Endothelial cell of umbilical vein (primary cell): ENCODE measurements around the gene ACHE. TPM values are rescaled to one million over a fixed set of nuclear protein-coding genes. Genes with fewer than 3 reads are reported as not detected.

Experiments used
- BruUV-seq: library from RNA; stranded (reverse); fragments of 400-500 nt; replicated peaks from 2 replicates; lab custom pipeline; 2021; lab: Mats Ljungman, UMichigan
- CTCF ChIA-PET: fragments of 300-600, 350-600 bp; sonication (Branson Sonifier 250); formaldehyde crosslinking; loops from one replicate; lab custom pipeline; 2021; ENCODE audit warnings: antibody characterized with exemption, inconsistent platforms; lab: Charles Lee
- POLR2A ChIA-PET: fragments of 300-600, 350-600 bp; sonication (Branson Sonifier 250); formaldehyde crosslinking; loops from one replicate; lab custom pipeline; 2021; ENCODE audit warnings: antibody characterized with exemption, inconsistent platforms; lab: Charles Lee
- DNase-seq: peaks from one replicate; pipeline ENCODE4 v3.0.0-alpha.2; 2011; ENCODE audit warnings: low read depth, low spot score
- FAIRE-seq: peaks from 2 replicates; lab custom pipeline; 2011; peaks lifted over from hg19 to GRCh38; lab: Jason Lieb, UNC
- H2AFZ ChIP-seq: 2 replicates; pipeline ENCODE4 v1.6.0; 2012; ENCODE audit warnings: low read depth, low read length, control low read depth, inconsistent platforms
- H3K27ac ChIP-seq: 2 replicates; pipeline ENCODE4 v1.5.1; 2011; ENCODE audit warnings: low read depth, mild to moderate bottlenecking, control low read depth, low read length, moderate library complexity; ENCODE audit not compliant: insufficient read depth
- H3K27me3 ChIP-seq, 2 experiments: 2 replicates each; pipeline versions ENCODE4 v1.6.0 to v1.6.1; 2011; ENCODE audit warnings: low read length in 2 of 2, mixed read lengths in 1 of 2; ENCODE audit not compliant: control insufficient read depth in 2 of 2, insufficient read depth in 2 of 2
- H3K36me3 ChIP-seq, 2 experiments: 2 replicates in 1 of 2; 3 replicates in 1 of 2; pipeline ENCODE4 v1.5.1; 2011; ENCODE audit warnings: low read length in 2 of 2, mild to moderate bottlenecking in 1 of 2, moderate library complexity in 1 of 2; ENCODE audit not compliant: control insufficient read depth in 2 of 2, insufficient read depth in 2 of 2; ENCODE audit errors: extremely low read depth in 1 of 2
- H3K4me1 ChIP-seq: 3 replicates; pipeline ENCODE4 v1.5.1; 2011; ENCODE audit warnings: mild to moderate bottlenecking, low read length; ENCODE audit not compliant: control insufficient read depth, insufficient read depth; ENCODE audit errors: extremely low read depth
- H3K4me2 ChIP-seq: 2 replicates; pipeline ENCODE4 v1.6.1; 2011; ENCODE audit warnings: low read length, control low read depth, mixed read lengths; ENCODE audit not compliant: insufficient read depth
- H3K4me3 ChIP-seq, 3 experiments: fragments of 200-600 bp in 1 of 3; sonication (generic), shearing (Covaris generic) in 1 of 3; replicated peaks in 1 of 3; 2 replicates each; pipeline ENCODE4 v1.5.1; 2011 to 2016; ENCODE audit warnings: control low read depth in 3 of 3, low read length in 3 of 3, mild to moderate bottlenecking in 2 of 3, inconsistent platforms in 1 of 3, low read depth in 1 of 3, moderate library complexity in 1 of 3; ENCODE audit not compliant: insufficient read depth in 1 of 3
- H3K79me2 ChIP-seq: 2 replicates; pipeline ENCODE4 v1.6.0; 2012; ENCODE audit warnings: low read length, inconsistent platforms; ENCODE audit not compliant: control insufficient read depth, insufficient read depth
- H3K9ac ChIP-seq: replicated peaks from 2 replicates; pipeline ENCODE3; 2011; ENCODE audit warnings: low read length, control low read depth; ENCODE audit not compliant: insufficient read depth; ENCODE audit errors: extremely low read depth
- H3K9me1 ChIP-seq: replicated peaks from 3 replicates; pipeline ENCODE4 v1.6.0; 2011; ENCODE audit warnings: mild to moderate bottlenecking, low read length; ENCODE audit not compliant: control insufficient read depth, insufficient read depth; ENCODE audit errors: extremely low read depth
- H3K9me3 ChIP-seq: replicated peaks from 2 replicates; pipeline ENCODE4 v1.5.1; 2012; ENCODE audit warnings: low read length, inconsistent platforms; ENCODE audit not compliant: control insufficient read depth, insufficient read depth
- H4K20me1 ChIP-seq: replicated peaks from 2 replicates; pipeline ENCODE3; 2011; ENCODE audit warnings: mild to moderate bottlenecking, low read length; ENCODE audit not compliant: control insufficient read depth, insufficient read depth; ENCODE audit errors: extremely low read depth
- CTCF ChIP-seq, 2 donors: IDR thresholded peaks; 1 replicate in 1 of 2; 2 replicates in 1 of 2; pipeline ENCODE4 v1.5.1; 2011; ENCODE audit warnings: low read length in 2 of 2, mild to moderate bottlenecking in 2 of 2, moderate library complexity in 2 of 2, control low read depth in 1 of 2, inconsistent platforms in 1 of 2, low read depth in 1 of 2; ENCODE audit not compliant: insufficient read depth in 1 of 2; ENCODE audit errors: extremely low read depth in 1 of 2
- FOS ChIP-seq: IDR thresholded peaks from 2 replicates; pipeline ENCODE4 v1.6.1; 2011; ENCODE audit warnings: mild to moderate bottlenecking, low read length, moderate library complexity, borderline replicate concordance; ENCODE audit not compliant: insufficient read depth
- JUN ChIP-seq: IDR thresholded peaks from 2 replicates; pipeline ENCODE4 v1.6.1; 2011; ENCODE audit warnings: borderline replicate concordance, low read depth; ENCODE audit not compliant: insufficient read length, insufficient read depth
- MAX ChIP-seq: IDR thresholded peaks from 2 replicates; pipeline ENCODE4 v1.6.1; 2011; ENCODE audit not compliant: insufficient read depth, insufficient read length
- MYC ChIP-seq: IDR thresholded peaks from one replicate; pipeline ENCODE4 v1.6.1; 2011; ENCODE audit warnings: mild to moderate bottlenecking, low read depth, low read length
- POLR2A ChIP-seq: IDR thresholded peaks from 2 replicates; pipeline ENCODE4 v1.6.1; 2012; ENCODE audit warnings: low read depth, mild to moderate bottlenecking, control low read depth, low read length
- dilution Hi-C: fragments of 300-500 bp; cut with MboI; formaldehyde crosslinking; loops from one replicate; pipeline ENCODE4 v1.15.0; 2019; ENCODE audit warnings: low sequenced_read_pairs; ENCODE audit not compliant: extremely low pct_ligation_motif_present
- intact Hi-C: fragments of 100-400 bp; cut with micrococcal nuclease; formaldehyde crosslinking; loops from one replicate; pipeline ENCODE4 v1.10.0; 2022
- polyA plus RNA-seq, 4 experiments: library from polyadenylated mRNA; depleted of rRNA in 3 of 4; stranded (reverse) in 3 of 4; unstranded in 1 of 4; fragments of >200 nt; gene quantifications; 2 replicates each; pipeline versions ENCODE4 v1.2.1 to v1.2.3, GENCODE V29; 2011 to 2012; ENCODE audit warnings: missing spikeins in 1 of 4
- total RNA-seq: library from RNA; stranded (reverse); gene quantifications from 2 replicates; pipeline ENCODE4 v1.2.3, GENCODE V29; 2021

The ACHE gene
- total and polyA plus RNA-seq, 2 donors (not counting 3 experiments of a cell fraction or from before 2014, with no cell fraction given), result 0.18 to 0.28 TPM

GRCh38 chr7:100888291-100888987 lies 7.2 kb downstream of the ACHE start:
- Histone ChIP-seq H3K9ac (no peak overlapping the region), H3K9me1 (no peaks in the 10 kb centered on the region), H2AFZ (no peak overlapping the region), H3K27ac (no peak overlapping the region), H3K79me2 (peaks cover 15% of the 10 kb centered on the region), H3K9me3 (no peaks in the 10 kb centered on the region), H4K20me1 (no peaks in the 10 kb centered on the region), H3K4me2 (peak overlapping the region; percentile 27), H3K27me3 (no peaks in the 10 kb centered on the region), H3K36me3 (peaks cover 18 to 42% of the 10 kb centered on the region in 2 experiments), H3K4me3 (peak overlapping the region in 2 of 3 experiments; percentile 27 to 41), H3K4me1 (peaks cover 40% of the 10 kb centered on the region)
- intact Hi-C loops, result loop anchor here (1.0 kb wide), 1 partner anchor 13 kb away; the partner anchor contains the start of gene SRRT
- no peak for TF ChIP-seq POLR2A
- no peak for TF ChIP-seq MYC
- TF ChIP-seq FOS, result no peak
- no peak for TF ChIP-seq JUN
- TF ChIP-seq CTCF (IDR thresholded peaks at IDR 0.05; ENCODE audit: extremely low read depth in 1 of 2, insufficient read depth in 1 of 2, low read depth in 1 of 2, low read length in 2 of 2), result no peak
- TF ChIP-seq MAX, result no peak
- BruUV-seq, result no TSS peak
- ChIA-PET POLR2A (interaction anchor here (0.9 to 4.2 kb wide), 2 partner anchors 13 to 206 kb away, joined by 3 to 27 read pairs; partner anchors contain the start of gene SRRT), CTCF (no interaction called here)
- FAIRE-seq (no peak), DNase-seq (no peak)
- dilution Hi-C loops, result no loop called here
